ENCODE results near the gene CDKN2A. TPM values are rescaled to one million over a fixed set of nuclear protein-coding genes. Genes with fewer than 3 reads are reported as not detected.

CDKN2A gene
- polyA plus RNA-seq, 1 of the 3 experiments (the other 2 are of a cell fraction), result 41.4 TPM

DNA sequence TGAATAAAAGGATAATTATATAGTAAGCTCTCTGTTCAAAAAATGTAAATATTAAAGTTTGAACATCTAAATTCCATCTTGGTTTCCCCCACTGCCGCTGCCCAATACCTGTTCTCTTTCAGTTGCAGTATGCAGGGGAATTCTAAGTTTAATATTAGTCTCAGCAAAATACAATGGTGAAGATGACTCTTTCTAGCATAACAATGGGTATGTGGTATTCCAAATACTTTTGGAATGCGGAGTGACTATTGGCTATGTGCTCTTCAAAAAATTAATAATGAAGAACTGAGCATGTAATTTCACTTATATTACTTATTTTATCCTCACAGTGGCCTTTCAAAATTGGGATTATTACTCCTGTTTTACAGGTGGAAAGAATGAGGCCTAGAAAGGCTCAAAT is 3.8 kb upstream of the CDKN2A start:
- Histone ChIP-seq H3K9me3 (no peaks in the 10 kb centered on the region), H4K20me1 (ENCODE audit: insufficient read depth) (no peaks in the 10 kb centered on the region), H3K4me3 (ENCODE audit: low read depth in 2 of 2, low read length in 1 of 2) (no peak overlapping the region), H3F3A (replicated peaks; ENCODE audit: insufficient read depth) (peaks cover 11% of the 10 kb centered on the region), H3K9ac (no peak overlapping the region), H3K79me2 (ENCODE audit: insufficient read depth) (no peaks in the 10 kb centered on the region), H3K36me3 (replicated peaks in 1 of 2; ENCODE audit: control insufficient read depth in 1 of 2, insufficient read depth in 2 of 2, low read length in 1 of 2) (no peaks in the 10 kb centered on the region), H3K27me3 (ENCODE audit: insufficient read depth) (no peaks in the 10 kb centered on the region), H3K27ac (ENCODE audit: low read depth in 2 of 2, low read length in 1 of 2) (no peak overlapping the region), H3K4me2 (no peak overlapping the region), H2AFZ (ENCODE audit: low read depth) (no peak overlapping the region), H3K4me1 (ENCODE audit: control insufficient read depth in 1 of 2, insufficient read depth in 2 of 2, low read depth in 1 of 2, low read length in 1 of 2) (peaks cover 0 to 6% of the 10 kb centered on the region in 2 experiments; a peak in 2 of 4 replicates), H3K9me2 (no peaks in the 10 kb centered on the region)
- CTCF ChIA-PET, result interaction anchor here (5.9 kb wide), 1 partner anchor 10 kb away, joined by 60 read pairs; the partner anchor contains the start of gene CDKN2B
- WGBS (ENCODE audit: low lambda C conversion rate), result 74% methylated on average over 2 of the region's 2 CpGs
- no peak for TF ChIP-seq GABPA (IDR thresholded peaks at IDR 0.05; ENCODE audit: low read depth)
- TF ChIP-seq TCF12 (IDR thresholded peaks at IDR 0.05), result no peak
- TF ChIP-seq RCOR1 (IDR thresholded peaks at IDR 0.05; ENCODE audit: low read length), result no peak
- no peak for TF ChIP-seq CHD2 (IDR thresholded peaks at IDR 0.05; ENCODE audit: low read length, partially characterized antibody)
- TF ChIP-seq RAD21 (IDR thresholded peaks at IDR 0.05; ENCODE audit: low read length), result no peak
- no peak for TF ChIP-seq EZH2phosphoT487 (IDR thresholded peaks at IDR 0.05; ENCODE audit: borderline replicate concordance, low read depth)
- no peak for TF ChIP-seq YY1 (IDR thresholded peaks at IDR 0.05; ENCODE audit: low read depth)
- no peak for TF ChIP-seq TAF1 (IDR thresholded peaks at IDR 0.05; ENCODE audit: borderline replicate concordance, low read depth, low read length)
- no peak for TF ChIP-seq POLR2AphosphoS5 (IDR thresholded peaks at IDR 0.05; ENCODE audit: low read depth, low read length)
- no peak for DNase-seq
- POLR2A ChIA-PET, result no interaction called here

DNA sequence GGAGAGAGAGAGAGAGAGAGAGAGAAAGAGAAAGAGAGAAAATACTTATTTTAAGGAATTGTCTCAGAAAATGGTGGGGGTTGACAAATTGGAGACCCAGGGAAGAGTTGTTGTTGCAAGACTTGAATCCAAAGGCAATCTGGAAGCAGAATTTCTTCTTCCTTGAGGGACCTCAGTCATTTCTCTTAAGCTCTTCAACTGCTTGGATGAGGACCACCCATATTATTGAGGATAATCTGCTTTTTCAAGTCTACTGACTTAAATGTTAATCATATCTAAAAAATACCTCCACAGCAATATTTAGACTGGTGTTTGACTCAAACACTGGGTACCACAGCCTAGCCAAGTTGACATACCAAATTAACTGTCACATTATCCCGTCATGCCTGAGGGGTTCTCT is 3.3 kb upstream of the CDKN2A start:
- H3K4me2 ChIP-seq, result no peak overlapping the region
- no peak overlapping the region for H3K27ac ChIP-seq (ENCODE audit: low read depth in 2 of 2, low read length in 1 of 2)
- no peaks in the 10 kb centered on the region for H3K9me3 ChIP-seq
- POLR2A ChIA-PET, result no interaction called here
- H3K9ac ChIP-seq, result no peak overlapping the region
- no peak for TF ChIP-seq MEF2A (IDR thresholded peaks at IDR 0.05; ENCODE audit: borderline replicate concordance, low read depth)
- no peak for TF ChIP-seq ELF1 (IDR thresholded peaks at IDR 0.05)
- TF ChIP-seq RAD21 (IDR thresholded peaks at IDR 0.05; ENCODE audit: low read length), result no peak
- no peak for TF ChIP-seq EZH2phosphoT487 (IDR thresholded peaks at IDR 0.05; ENCODE audit: borderline replicate concordance, low read depth)
- TF ChIP-seq, protein P1, sequence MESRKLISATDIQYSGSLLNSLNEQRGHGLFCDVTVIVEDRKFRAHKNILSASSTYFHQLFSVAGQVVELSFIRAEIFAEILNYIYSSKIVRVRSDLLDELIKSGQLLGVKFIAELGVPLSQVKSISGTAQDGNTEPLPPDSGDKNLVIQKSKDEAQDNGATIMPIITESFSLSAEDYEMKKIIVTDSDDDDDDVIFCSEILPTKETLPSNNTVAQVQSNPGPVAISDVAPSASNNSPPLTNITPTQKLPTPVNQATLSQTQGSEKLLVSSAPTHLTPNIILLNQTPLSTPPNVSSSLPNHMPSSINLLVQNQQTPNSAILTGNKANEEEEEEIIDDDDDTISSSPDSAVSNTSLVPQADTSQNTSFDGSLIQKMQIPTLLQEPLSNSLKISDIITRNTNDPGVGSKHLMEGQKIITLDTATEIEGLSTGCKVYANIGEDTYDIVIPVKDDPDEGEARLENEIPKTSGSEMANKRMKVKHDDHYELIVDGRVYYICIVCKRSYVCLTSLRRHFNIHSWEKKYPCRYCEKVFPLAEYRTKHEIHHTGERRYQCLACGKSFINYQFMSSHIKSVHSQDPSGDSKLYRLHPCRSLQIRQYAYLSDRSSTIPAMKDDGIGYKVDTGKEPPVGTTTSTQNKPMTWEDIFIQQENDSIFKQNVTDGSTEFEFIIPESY (IDR thresholded peaks at IDR 0.05; ENCODE audit: borderline replicate concordance, low read depth), result no peak
- TF ChIP-seq FOXJ3 (CRISPR knock-in tag; IDR thresholded peaks at IDR 0.05), result no peak
- TF ChIP-seq, protein P2, sequence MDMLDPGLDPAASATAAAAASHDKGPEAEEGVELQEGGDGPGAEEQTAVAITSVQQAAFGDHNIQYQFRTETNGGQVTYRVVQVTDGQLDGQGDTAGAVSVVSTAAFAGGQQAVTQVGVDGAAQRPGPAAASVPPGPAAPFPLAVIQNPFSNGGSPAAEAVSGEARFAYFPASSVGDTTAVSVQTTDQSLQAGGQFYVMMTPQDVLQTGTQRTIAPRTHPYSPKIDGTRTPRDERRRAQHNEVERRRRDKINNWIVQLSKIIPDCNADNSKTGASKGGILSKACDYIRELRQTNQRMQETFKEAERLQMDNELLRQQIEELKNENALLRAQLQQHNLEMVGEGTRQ (IDR thresholded peaks at IDR 0.05; ENCODE audit: borderline replicate concordance, low read depth, low read length), result no peak
- no peak for TF ChIP-seq MXI1 (IDR thresholded peaks at IDR 0.05; ENCODE audit: low read depth, low read length)
- TF ChIP-seq, protein P3, sequence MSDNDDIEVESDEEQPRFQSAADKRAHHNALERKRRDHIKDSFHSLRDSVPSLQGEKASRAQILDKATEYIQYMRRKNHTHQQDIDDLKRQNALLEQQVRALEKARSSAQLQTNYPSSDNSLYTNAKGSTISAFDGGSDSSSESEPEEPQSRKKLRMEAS (IDR thresholded peaks at IDR 0.05; ENCODE audit: low read depth), result no peak
- no peak for TF ChIP-seq SMC3 (IDR thresholded peaks at IDR 0.05; ENCODE audit: low read depth, low read length)
- no peak for TF ChIP-seq GATA2 (CRISPR knock-in tag; IDR thresholded peaks at IDR 0.05)
- TF ChIP-seq RFX5 (IDR thresholded peaks at IDR 0.05; ENCODE audit: low read length), result no peak
- H3K79me2 ChIP-seq (ENCODE audit: insufficient read depth), result no peaks in the 10 kb centered on the region; the same call in 1 of the 2 replicates
- DNase-seq, result no peak
- no peak overlapping the region for H3K4me3 ChIP-seq (ENCODE audit: low read depth in 2 of 2, low read length in 1 of 2)
- H3K27me3 ChIP-seq (ENCODE audit: insufficient read depth), result no peaks in the 10 kb centered on the region
- peaks cover 11% of the 10 kb centered on the region for H3F3A ChIP-seq (replicated peaks; ENCODE audit: insufficient read depth)
- no peaks in the 10 kb centered on the region for H3K36me3 ChIP-seq (replicated peaks in 1 of 2; ENCODE audit: control insufficient read depth in 1 of 2, insufficient read depth in 2 of 2, low read length in 1 of 2)
- CTCF ChIA-PET, result interaction anchor here (5.9 kb wide), 1 partner anchor 11 kb away, joined by 60 read pairs; the partner anchor contains the start of gene CDKN2B
- no peaks in the 10 kb centered on the region for H3K9me2 ChIP-seq
- no peak overlapping the region for H2AFZ ChIP-seq (ENCODE audit: low read depth)
- peaks cover 0 to 6% of the 10 kb centered on the region in 2 experiments; a peak in 2 of 4 replicates for H3K4me1 ChIP-seq (ENCODE audit: control insufficient read depth in 1 of 2, insufficient read depth in 2 of 2, low read depth in 1 of 2, low read length in 1 of 2)
- H4K20me1 ChIP-seq (ENCODE audit: insufficient read depth), result no peaks in the 10 kb centered on the region
- WGBS (ENCODE audit: low lambda C conversion rate), result 64% methylated on average over 1 of the region's 1 CpG

Measured in SK-N-SH (cell line).